Measurements from ENCODE around the gene HSF5.

- TF ChIP-seq POLR2A (IDR thresholded peaks at IDR 0.05) (no peak), CTCF (IDR thresholded peaks at IDR 0.05 in 4 of 5, conservative IDR thresholded peaks at IDR 0.05 in 1 of 5) (no peak)
These were observed 112.4 kb downstream of the HSF5 start for GRCh38 chr17:58375811-58376210.
